Measurements from ENCODE around the gene ADGB.

ADGB gene

DNA sequence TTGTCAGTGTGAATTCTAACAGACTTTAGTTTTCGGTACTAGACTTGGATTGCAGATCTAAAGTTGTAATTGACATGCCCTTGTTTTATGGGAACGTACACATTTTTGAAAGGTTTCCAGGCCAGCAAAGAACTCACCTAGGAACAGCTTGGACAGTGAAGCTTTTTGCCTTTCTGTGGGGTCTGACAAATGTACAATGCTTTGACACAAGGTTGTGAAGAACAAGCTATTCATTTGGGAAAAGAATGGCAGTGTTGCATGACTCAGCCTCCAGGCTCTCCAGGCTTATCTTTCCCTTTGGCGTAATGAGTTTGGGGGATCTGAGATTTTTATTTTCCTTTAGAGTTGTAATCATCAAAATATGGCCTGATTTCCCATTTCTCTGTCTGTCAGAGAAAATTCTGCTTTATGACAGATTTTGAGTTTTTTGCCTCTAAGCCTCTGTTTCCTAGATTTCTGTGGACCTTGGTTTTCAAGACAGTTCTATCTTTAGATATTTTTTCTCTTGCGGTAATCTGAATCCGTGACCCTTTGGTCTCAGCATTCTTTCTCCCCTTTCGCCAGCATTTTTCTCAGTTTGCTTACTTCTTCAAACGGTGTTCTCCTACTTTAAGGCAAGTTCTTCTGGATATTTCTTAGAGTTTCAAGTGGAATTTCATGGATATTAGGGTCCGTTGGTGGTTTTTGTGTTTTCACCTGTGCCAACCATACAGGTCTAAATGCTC lies 221.0 kb downstream of the ADGB start:
- DNase-seq (ENCODE audit: insufficient read length, low spot score), result no peak
- FAIRE-seq, result no peak

DNA sequence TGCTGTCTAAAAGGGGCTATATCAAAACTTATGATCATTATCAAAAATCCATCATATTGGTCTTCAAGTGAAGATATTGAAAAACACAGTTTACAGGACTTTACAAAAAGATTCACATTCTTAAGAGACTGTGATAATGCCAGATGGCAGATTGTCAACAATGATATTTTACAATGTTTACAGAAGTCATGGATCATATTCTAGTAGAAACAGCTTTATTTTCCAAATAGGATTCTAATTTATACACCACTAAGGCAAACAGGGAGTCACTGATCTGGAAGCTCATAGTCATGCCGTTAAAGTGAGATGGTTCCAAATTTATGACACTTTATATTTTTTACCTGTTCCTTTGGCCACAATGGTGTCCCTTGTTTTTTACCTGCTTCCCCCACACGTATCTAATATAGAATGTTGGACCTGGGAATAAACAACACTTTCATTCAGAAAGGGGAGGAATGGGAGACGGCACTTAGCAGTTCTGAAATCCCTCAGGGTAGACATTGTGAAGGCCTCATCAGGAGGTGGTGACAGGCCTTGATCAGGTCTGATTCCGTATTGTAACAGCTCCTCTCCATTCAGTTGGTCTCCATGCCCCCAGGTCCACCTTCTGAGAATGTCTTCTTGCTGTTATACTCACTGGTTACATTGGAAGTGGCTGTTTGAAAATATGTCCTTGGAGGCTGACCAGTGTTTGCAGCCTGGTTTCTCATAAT lies 228.6 kb downstream of the ADGB start:
- DNase-seq (ENCODE audit: insufficient read length, low spot score) (no peak), FAIRE-seq (no peak)
- TF ChIP-seq, protein P1, sequence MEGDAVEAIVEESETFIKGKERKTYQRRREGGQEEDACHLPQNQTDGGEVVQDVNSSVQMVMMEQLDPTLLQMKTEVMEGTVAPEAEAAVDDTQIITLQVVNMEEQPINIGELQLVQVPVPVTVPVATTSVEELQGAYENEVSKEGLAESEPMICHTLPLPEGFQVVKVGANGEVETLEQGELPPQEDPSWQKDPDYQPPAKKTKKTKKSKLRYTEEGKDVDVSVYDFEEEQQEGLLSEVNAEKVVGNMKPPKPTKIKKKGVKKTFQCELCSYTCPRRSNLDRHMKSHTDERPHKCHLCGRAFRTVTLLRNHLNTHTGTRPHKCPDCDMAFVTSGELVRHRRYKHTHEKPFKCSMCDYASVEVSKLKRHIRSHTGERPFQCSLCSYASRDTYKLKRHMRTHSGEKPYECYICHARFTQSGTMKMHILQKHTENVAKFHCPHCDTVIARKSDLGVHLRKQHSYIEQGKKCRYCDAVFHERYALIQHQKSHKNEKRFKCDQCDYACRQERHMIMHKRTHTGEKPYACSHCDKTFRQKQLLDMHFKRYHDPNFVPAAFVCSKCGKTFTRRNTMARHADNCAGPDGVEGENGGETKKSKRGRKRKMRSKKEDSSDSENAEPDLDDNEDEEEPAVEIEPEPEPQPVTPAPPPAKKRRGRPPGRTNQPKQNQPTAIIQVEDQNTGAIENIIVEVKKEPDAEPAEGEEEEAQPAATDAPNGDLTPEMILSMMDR (IDR thresholded peaks at IDR 0.05; ENCODE audit: insufficient read depth, missing control alignments), result no peak

More for the DNA sequence above, 221.0 kb downstream of the ADGB start:
- TF ChIP-seq, protein P1 (IDR thresholded peaks at IDR 0.05; ENCODE audit: insufficient read depth, missing control alignments), result no peak

GRCh38 chr6:146829792-146830565 lies 231.2 kb downstream of the ADGB start:
- TF ChIP-seq, protein P1 (IDR thresholded peaks at IDR 0.05; ENCODE audit: insufficient read depth, missing control alignments), result no peak
- no peak for DNase-seq (ENCODE audit: insufficient read length, low spot score)
- FAIRE-seq, result no peak

GRCh38 chr6:146833157-146833556 lies 234.4 kb downstream of the ADGB start:
- DNase-seq (ENCODE audit: insufficient read length, low spot score) (no peak), FAIRE-seq (no peak)
- TF ChIP-seq, protein P1 (IDR thresholded peaks at IDR 0.05; ENCODE audit: insufficient read depth, missing control alignments), result no peak

DNA sequence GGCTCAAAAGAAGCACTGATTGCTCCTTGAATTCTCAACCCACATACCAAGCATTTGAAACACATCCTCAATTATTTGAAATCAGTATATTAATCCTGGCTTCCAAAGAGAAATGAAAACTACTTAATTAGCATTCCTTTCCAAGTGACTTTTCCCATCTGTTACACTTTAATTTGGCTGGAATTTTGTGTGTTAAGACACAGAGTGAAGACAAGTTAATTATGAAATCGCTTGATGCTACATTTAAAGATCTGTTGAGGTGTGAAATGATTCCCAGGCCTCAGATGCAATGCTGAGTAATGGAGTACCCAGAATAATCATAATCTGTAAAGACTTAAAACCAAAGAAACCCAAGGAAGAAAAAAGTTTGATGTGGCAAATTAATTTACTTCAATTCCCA lies 241.4 kb downstream of the ADGB start:
- TF ChIP-seq, protein P1 (IDR thresholded peaks at IDR 0.05; ENCODE audit: insufficient read depth, missing control alignments), result no peak
- FAIRE-seq (no peak), DNase-seq (ENCODE audit: insufficient read length, low spot score) (no peak)

DNA sequence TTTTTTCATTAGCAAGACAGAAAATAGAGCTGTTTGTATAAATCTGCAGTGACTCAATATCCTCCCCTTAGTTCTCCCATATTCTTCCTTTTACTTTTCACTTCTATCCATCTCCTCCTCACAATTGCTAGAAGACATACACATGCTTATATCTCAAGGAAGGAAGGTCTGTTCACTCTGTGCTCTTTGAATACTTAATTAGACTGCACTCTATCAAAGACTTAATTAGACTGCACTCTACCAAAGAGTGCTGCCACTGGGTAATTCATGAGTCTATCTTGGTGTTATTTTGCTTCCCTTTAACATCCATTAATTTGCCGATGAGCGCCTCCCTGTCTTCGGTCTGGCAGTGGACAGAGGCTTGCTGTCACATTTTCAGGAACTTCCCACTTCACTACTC lies 241.9 kb downstream of the ADGB start:
- FAIRE-seq, result no peak
- TF ChIP-seq, protein P1 (IDR thresholded peaks at IDR 0.05; ENCODE audit: insufficient read depth, missing control alignments), result no peak
- DNase-seq (ENCODE audit: insufficient read length, low spot score), result no peak
